HepG2 (cell line): ENCODE data around the gene DAZL. TPM values are rescaled to one million over a fixed set of nuclear protein-coding genes. Genes with fewer than 3 reads are reported as not detected.

ENCODE experiments used
- ATAC-seq: fragments of 200-7000 bp; cut with Tn5 transposase; 3 replicates; pipeline ENCODE4 v1.9.1; 2020; ENCODE audit warnings: mild to moderate bottlenecking, moderate library complexity
- BruUV-seq: library from RNA; stranded (reverse); fragments of 400-500 nt; replicated peaks from 2 replicates; lab custom pipeline; 2021; lab: Mats Ljungman, UMichigan
- CTCF ChIA-PET: fragments of 300-600 bp; formaldehyde crosslinking; extraction: SDS; loops from one replicate; lab custom pipeline; 2021; ENCODE audit warnings: low total read pairs, inconsistent platforms, low intra/inter-chr PET ratio; lab: Yijun Ruan, JAX
- POLR2A ChIA-PET: fragments of 350-600 bp; sonication (Branson Sonifier 250); formaldehyde crosslinking; loops from one replicate; lab custom pipeline; 2020; ENCODE audit warnings: antibody characterized with exemption, inconsistent platforms; lab: Yijun Ruan, JAX
- DNase-seq: peaks from one replicate; pipeline ENCODE4 v3.0.0-alpha.2; 2015; ENCODE audit warnings: low spot score
- FAIRE-seq: peaks from 3 replicates; lab custom pipeline; 2011; peaks lifted over from hg19 to GRCh38; lab: Jason Lieb, UNC
- H2AFZ ChIP-seq: one replicate; pipeline ENCODE4 v1.6.1; 2011; ENCODE audit warnings: low read length, inconsistent platforms
- H3K27ac ChIP-seq: fragments of 300-600 bp; 3 replicates; pipeline ENCODE4 v1.8.0; 2011; ENCODE audit warnings: mixed run types, mild to moderate bottlenecking, mixed read lengths, low read length, inconsistent platforms; ENCODE audit not compliant: insufficient read depth; ENCODE audit errors: extremely low read length
- H3K27me3 ChIP-seq, 2 experiments: fragments of 200-600 bp in 1 of 2; 2 replicates in 1 of 2; 3 replicates in 1 of 2; pipeline versions ENCODE4 v1.6.0 to v1.8.0; 2011; ENCODE audit warnings: low read length in 2 of 2, mild to moderate bottlenecking in 2 of 2, moderate library complexity in 2 of 2, inconsistent platforms in 1 of 2; ENCODE audit not compliant: insufficient read depth in 2 of 2, control insufficient read depth in 1 of 2
- H3K36me3 ChIP-seq, 2 experiments: fragments of 200-600 bp in 1 of 2; replicated peaks in 1 of 2; 2 replicates in 1 of 2; 3 replicates in 1 of 2; pipeline versions ENCODE4 v1.5.1 to v1.8.0; 2011; ENCODE audit warnings: low read length in 2 of 2, inconsistent platforms in 1 of 2; ENCODE audit not compliant: insufficient read depth in 2 of 2, control insufficient read depth in 1 of 2
- H3K4me1 ChIP-seq: 2 replicates; pipeline ENCODE4 v1.5.1; 2012; ENCODE audit warnings: low read length, inconsistent platforms; ENCODE audit not compliant: insufficient read depth
- H3K4me2 ChIP-seq: 2 replicates; pipeline ENCODE4 v1.6.0; 2011; ENCODE audit warnings: low read depth, low read length, inconsistent platforms
- H3K4me3 ChIP-seq, 3 experiments: fragments of 200-600 bp in 1 of 3; sonication (generic), shearing (Covaris generic) in 1 of 3; replicated peaks in 1 of 3; 2 replicates each; pipeline ENCODE4 v1.5.1; 2011 to 2016; ENCODE audit warnings: low read length in 3 of 3, inconsistent platforms in 2 of 3, low read depth in 2 of 3, mild to moderate bottlenecking in 2 of 3, control low read depth in 1 of 3, mixed read lengths in 1 of 3; ENCODE audit not compliant: insufficient read depth in 1 of 3
- H3K79me2 ChIP-seq: one replicate; pipeline ENCODE4 v1.6.1; 2011; ENCODE audit warnings: low read length, inconsistent platforms; ENCODE audit not compliant: insufficient read depth
- H3K9ac ChIP-seq: 2 replicates; pipeline ENCODE4 v1.6.0; 2011; ENCODE audit warnings: mild to moderate bottlenecking, low read depth, low read length, inconsistent platforms; ENCODE audit not compliant: insufficient read depth
- H3K9me3 ChIP-seq: 2 replicates; pipeline ENCODE4 v1.5.1; 2012; ENCODE audit warnings: mild to moderate bottlenecking, low read length
- H4K20me1 ChIP-seq: 2 replicates; pipeline ENCODE4 v1.6.0; 2011; ENCODE audit warnings: inconsistent platforms, mild to moderate bottlenecking, low read length, moderate library complexity; ENCODE audit not compliant: insufficient read depth
- GFI1 ChIP-seq: sonication (generic); formaldehyde crosslinking; IDR thresholded peaks from 2 replicates; pipeline ENCODE4 v1.5.0; 2020; ENCODE audit warnings: missing genetic modification reagents, mild to moderate bottlenecking, borderline replicate concordance
- GRHL1 ChIP-seq: sonication (generic); formaldehyde crosslinking; conservative IDR thresholded peaks from 2 replicates; pipeline ENCODE4 v1.8.0; 2022; ENCODE audit warnings: missing genetic modification reagents
- HOXA3 ChIP-seq: sonication (generic); formaldehyde crosslinking; IDR thresholded peaks from 2 replicates; pipeline ENCODE4 v1.5.0; 2020; ENCODE audit warnings: missing genetic modification reagents
- IKZF1 ChIP-seq: fragments of 450-650 bp; IDR thresholded peaks from 2 replicates; pipeline ENCODE4 v1.7.1; 2016
- JDP2 ChIP-seq: sonication (generic); formaldehyde crosslinking; IDR thresholded peaks from 2 replicates; pipeline ENCODE4 v1.8.1; 2022; ENCODE audit warnings: missing genetic modification reagents, borderline replicate concordance
- MATR3 ChIP-seq: sonication (generic); formaldehyde crosslinking; IDR thresholded peaks from 2 replicates; pipeline ENCODE4 v1.4.0; 2020; ENCODE audit warnings: missing genetic modification reagents
- MTF2 ChIP-seq: sonication (generic); formaldehyde crosslinking; IDR thresholded peaks from 2 replicates; pipeline ENCODE4 v1.5.0; 2020; ENCODE audit warnings: missing genetic modification reagents, borderline replicate concordance
- SETDB1 ChIP-seq: sonication (generic); formaldehyde crosslinking; IDR thresholded peaks from 2 replicates; pipeline ENCODE4 v1.5.1; 2020; ENCODE audit warnings: missing genetic modification reagents, mild to moderate bottlenecking, borderline replicate concordance
- SMYD3 ChIP-seq: sonication (generic); formaldehyde crosslinking; IDR thresholded peaks from 2 replicates; pipeline ENCODE4 v1.8.1; 2023; ENCODE audit warnings: mild to moderate bottlenecking, missing genetic modification reagents
- ZBTB39 ChIP-seq: sonication (generic); formaldehyde crosslinking; IDR thresholded peaks from 2 replicates; pipeline ENCODE4 v1.5.0; 2020; ENCODE audit warnings: missing genetic modification reagents
- ZNF121 ChIP-seq: sonication (generic); formaldehyde crosslinking; IDR thresholded peaks from 2 replicates; pipeline ENCODE4 v1.5.0; 2020; ENCODE audit warnings: mild to moderate bottlenecking, missing genetic modification reagents
- ZNF784 ChIP-seq: sonication (generic); formaldehyde crosslinking; IDR thresholded peaks from 2 replicates; pipeline ENCODE4 v1.5.1; 2020; ENCODE audit warnings: missing genetic modification reagents, mild to moderate bottlenecking, borderline replicate concordance
- ZSCAN5A ChIP-seq: sonication (generic); formaldehyde crosslinking; IDR thresholded peaks from 2 replicates; pipeline ENCODE4 v1.8.0; 2022; ENCODE audit warnings: mild to moderate bottlenecking, missing genetic modification reagents, borderline replicate concordance
- WGBS: methylation state at CpG from one replicate; pipeline ENCODE4 v1.1.6; 2017; ENCODE audit warnings: low lambda C conversion rate; 5-methylcytosine and 5-hydroxymethylcytosine counted together
- in situ Hi-C: cut with HindIII; loops from 2 replicates; pipeline ENCODE4 v1.10.0; 2017; ENCODE audit warnings: low pct_unique_long_range_greater_than_20kb; ENCODE audit not compliant: extremely low pct_ligation_motif_present
- intact Hi-C: fragments of 100-400 bp; cut with micrococcal nuclease; formaldehyde crosslinking; loops from one replicate; pipeline ENCODE4 v1.10.0; 2022; ENCODE audit not compliant: unreplicated experiment
- polyA plus RNA-seq, 8 experiments: library from polyadenylated mRNA; depleted of rRNA in 3 of 8; stranded (reverse) in 7 of 8; unstranded in 1 of 8; fragments of >200 nt; fragmentation: Illumina TruSeq in 4 of 8; extraction: Trizol in 4 of 8; gene quantifications; 2 replicates each; pipeline versions ENCODE4 v1.2.1 to v1.2.3, GENCODE V29; 2011 to 2016; ENCODE audit warnings: low read depth in 4 of 8, missing spikeins in 1 of 8, mixed read lengths in 1 of 8; ENCODE audit not compliant: insufficient read depth in 1 of 8
- total RNA-seq, 5 experiments: library from RNA; depleted of rRNA; stranded (reverse); fragments of >200 nt; fragmentation: Illumina TruSeq; extraction: Trizol; gene quantifications; 2 replicates each; pipeline ENCODE4 v1.2.3, GENCODE V29; 2016; ENCODE audit warnings: low read depth in 1 of 5
- TF ChIP-seq, protein P1 (sequence below): sonication (generic); formaldehyde crosslinking; IDR thresholded peaks from 2 replicates; pipeline ENCODE4 v1.4.0; 2020; ENCODE audit warnings: mild to moderate bottlenecking, missing genetic modification reagents

The DAZL gene
- total and polyA plus RNA-seq, 2 of the 13 experiments (the other 11 are each of a cell fraction or from before 2014, with no cell fraction given) = not detected

DNA sequence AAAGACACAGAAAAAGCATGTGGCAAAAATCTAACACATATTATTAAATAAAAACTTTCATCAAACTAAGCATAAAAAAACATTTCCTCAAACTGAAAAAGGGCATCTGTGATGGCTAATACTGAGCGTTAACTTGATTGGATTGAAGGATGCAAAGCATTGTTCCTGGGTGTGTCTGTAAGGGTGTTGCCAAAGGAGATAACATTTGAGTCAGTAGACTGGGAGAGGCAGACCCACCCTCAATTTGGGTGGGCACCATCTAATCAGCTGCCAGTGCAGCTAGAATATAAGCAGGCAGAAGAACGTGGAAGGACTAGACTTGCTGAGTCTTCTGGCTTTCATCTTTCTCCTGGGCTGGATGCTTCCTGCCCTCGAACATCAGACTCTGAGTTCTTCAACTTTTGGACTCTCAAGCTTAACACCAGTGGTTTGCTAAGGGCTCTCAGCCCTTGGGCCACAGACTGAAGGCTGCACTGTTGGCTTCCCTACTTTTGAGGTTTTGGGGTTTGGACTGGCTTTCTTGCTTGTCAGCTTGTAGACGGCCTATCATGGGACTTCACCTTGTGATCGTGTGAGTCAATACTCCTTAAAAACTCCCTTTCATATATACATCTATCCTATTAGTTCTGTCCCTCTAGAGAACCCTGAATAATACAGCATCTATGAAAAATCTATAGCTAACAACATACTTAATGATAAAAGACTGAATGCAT lies 45.4 kb downstream of the DAZL start:
- no peak for ATAC-seq
- H3K27me3 ChIP-seq = no peaks in the 10 kb centered on the region
- POLR2A ChIA-PET = no interaction called here
- H3K4me3 ChIP-seq = no peak overlapping the region
- H3K9me3 ChIP-seq = peaks cover 4% of the 10 kb centered on the region; the same call in 1 of the 2 replicates
- DNase-seq = no peak
- no peak for FAIRE-seq
- H4K20me1 ChIP-seq = no peaks in the 10 kb centered on the region
- no peak overlapping the region for H3K4me2 ChIP-seq
- no peaks in the 10 kb centered on the region for H3K36me3 ChIP-seq
- BruUV-seq = no TSS peak
- WGBS = 31% methylated on average over 4 of the region's 5 CpGs
- no peak overlapping the region for H2AFZ ChIP-seq
- no peak overlapping the region for H3K9ac ChIP-seq
- in situ Hi-C loops = no loop called here
- no peaks in the 10 kb centered on the region for H3K4me1 ChIP-seq
- intact Hi-C loops = no loop called here
- no peaks in the 10 kb centered on the region for H3K79me2 ChIP-seq
- CTCF ChIA-PET = no interaction called here
- no peak overlapping the region for H3K27ac ChIP-seq
- TF ChIP-seq ZSCAN5A (CRISPR knock-in tag) (no peak), ZNF784 (no peak), GFI1 (CRISPR knock-in tag) (no peak), IKZF1 (no peak), ZBTB39 (CRISPR knock-in tag) (no peak), HOXA3 (CRISPR knock-in tag) (no peak), GRHL1 (no peak), SETDB1 (CRISPR knock-in tag) (no peak), SMYD3 (CRISPR knock-in tag) (no peak), MTF2 (CRISPR knock-in tag) (no peak), JDP2 (no peak), MATR3 (CRISPR knock-in tag) (no peak), ZNF121 (CRISPR knock-in tag) (no peak)
- TF ChIP-seq, protein P1, sequence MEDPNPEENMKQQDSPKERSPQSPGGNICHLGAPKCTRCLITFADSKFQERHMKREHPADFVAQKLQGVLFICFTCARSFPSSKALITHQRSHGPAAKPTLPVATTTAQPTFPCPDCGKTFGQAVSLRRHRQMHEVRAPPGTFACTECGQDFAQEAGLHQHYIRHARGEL (CRISPR knock-in tag) = no peak
